GM21825 (cell line): Measurements from ENCODE around the gene DPYSL5.

Experiments used
- ATAC-seq: cut with Tn5 transposase; IDR thresholded peaks from one replicate; pipeline ENCODE4 v1.9.1; 2021; ENCODE audit warnings: mild to moderate bottlenecking, moderate library complexity; ENCODE audit not compliant: unreplicated experiment

Gene DPYSL5

GRCh38 chr2:26957041-26957440, 109.1 kb downstream of the DPYSL5 start:
- no peak for ATAC-seq

GRCh38 chr2:26957534-26957933, 109.6 kb downstream of the DPYSL5 start:
- ATAC-seq, result no peak

GRCh38 chr2:26959331-26959730, 111.4 kb downstream of the DPYSL5 start:
- ATAC-seq, result no peak

- ATAC-seq, result no peak
Observed at GRCh38 chr2:26964446-26965130, 116.7 kb downstream of the DPYSL5 start.

- ATAC-seq, result no peak
Observed at GRCh38 chr2:26968001-26968400, 120.1 kb downstream of the DPYSL5 start.

GRCh38 chr2:26969077-26969844, 121.3 kb downstream of the DPYSL5 start:
- no peak for ATAC-seq

GRCh38 chr2:26970244-26970927, 122.5 kb downstream of the DPYSL5 start, which contains the start of gene MAPRE3:
TSS of gene MAPRE3 (plus strand) at chr2:26970637. CDS start at chr2:27022219, 51,582 bp downstream.
- peak; percentile 76 for ATAC-seq

- no peak for ATAC-seq
Observed at GRCh38 chr2:26970928-26971627, 123.1 kb downstream of the DPYSL5 start.

GRCh38 chr2:26971911-26972786, 124.2 kb downstream of the DPYSL5 start:
- ATAC-seq, result no peak

- no peak for ATAC-seq
Observed at GRCh38 chr2:26974352-26974751, 126.4 kb downstream of the DPYSL5 start.

GRCh38 chr2:26975102-26975501, 127.2 kb downstream of the DPYSL5 start:
- no peak for ATAC-seq

GRCh38 chr2:26975656-26976055, 127.7 kb downstream of the DPYSL5 start:
- ATAC-seq, result no peak

GRCh38 chr2:26976237-26976636, 128.3 kb downstream of the DPYSL5 start:
- no peak for ATAC-seq

GRCh38 chr2:26977012-26977411, 129.1 kb downstream of the DPYSL5 start:
- ATAC-seq, result no peak

GRCh38 chr2:26978061-26978596, 130.2 kb downstream of the DPYSL5 start:
- ATAC-seq, result no peak

GRCh38 chr2:26979741-26980140, 131.8 kb downstream of the DPYSL5 start:
- no peak for ATAC-seq

- no peak for ATAC-seq
Observed at GRCh38 chr2:26980971-26981370, 133.0 kb downstream of the DPYSL5 start.

- no peak for ATAC-seq
Observed at GRCh38 chr2:26982102-26982742, 134.3 kb downstream of the DPYSL5 start.

- ATAC-seq, result no peak
Observed at GRCh38 chr2:26983746-26984145, 135.8 kb downstream of the DPYSL5 start.
